Fibroblast of skin of back (primary cell): ENCODE data around the gene ENTPD6.

Experiments used
- DNase-seq: peaks from one replicate; pipeline ENCODE4 v3.0.0-alpha.2; 2013

Gene ENTPD6

DNA sequence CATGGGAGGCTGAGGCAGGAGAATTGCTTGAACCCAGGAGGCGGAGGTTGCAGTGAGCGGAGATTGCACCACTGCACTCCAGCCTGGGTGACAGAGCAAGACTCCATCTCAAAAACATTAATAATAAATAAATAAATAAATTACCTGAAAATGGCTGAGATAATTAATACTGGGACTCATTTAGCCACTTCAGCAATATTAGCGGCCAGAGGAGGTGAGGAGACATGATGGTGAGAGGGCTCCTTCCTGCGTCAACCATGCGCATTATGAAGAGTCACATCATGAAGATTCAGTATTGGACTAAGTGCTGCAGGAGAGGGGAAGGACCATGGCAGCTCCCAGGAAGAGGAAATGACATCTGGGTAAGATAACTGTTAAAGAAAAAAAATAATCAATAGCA lies 49.5 kb downstream of the ENTPD6 start:
- no peak for DNase-seq

- no peak for DNase-seq
These were observed 49.9 kb downstream of the ENTPD6 start for GRCh38 chr20:25245461-25245860.

- no peak for DNase-seq
These were observed 50.9 kb downstream of the ENTPD6 start for GRCh38 chr20:25246182-25246999.

GRCh38 chr20:25247000-25247517 lies 51.5 kb downstream of the ENTPD6 start:
- DNase-seq, result peak; percentile 81

GRCh38 chr20:25247518-25247955 lies 52.0 kb downstream of the ENTPD6 start:
- no peak for DNase-seq

DNA sequence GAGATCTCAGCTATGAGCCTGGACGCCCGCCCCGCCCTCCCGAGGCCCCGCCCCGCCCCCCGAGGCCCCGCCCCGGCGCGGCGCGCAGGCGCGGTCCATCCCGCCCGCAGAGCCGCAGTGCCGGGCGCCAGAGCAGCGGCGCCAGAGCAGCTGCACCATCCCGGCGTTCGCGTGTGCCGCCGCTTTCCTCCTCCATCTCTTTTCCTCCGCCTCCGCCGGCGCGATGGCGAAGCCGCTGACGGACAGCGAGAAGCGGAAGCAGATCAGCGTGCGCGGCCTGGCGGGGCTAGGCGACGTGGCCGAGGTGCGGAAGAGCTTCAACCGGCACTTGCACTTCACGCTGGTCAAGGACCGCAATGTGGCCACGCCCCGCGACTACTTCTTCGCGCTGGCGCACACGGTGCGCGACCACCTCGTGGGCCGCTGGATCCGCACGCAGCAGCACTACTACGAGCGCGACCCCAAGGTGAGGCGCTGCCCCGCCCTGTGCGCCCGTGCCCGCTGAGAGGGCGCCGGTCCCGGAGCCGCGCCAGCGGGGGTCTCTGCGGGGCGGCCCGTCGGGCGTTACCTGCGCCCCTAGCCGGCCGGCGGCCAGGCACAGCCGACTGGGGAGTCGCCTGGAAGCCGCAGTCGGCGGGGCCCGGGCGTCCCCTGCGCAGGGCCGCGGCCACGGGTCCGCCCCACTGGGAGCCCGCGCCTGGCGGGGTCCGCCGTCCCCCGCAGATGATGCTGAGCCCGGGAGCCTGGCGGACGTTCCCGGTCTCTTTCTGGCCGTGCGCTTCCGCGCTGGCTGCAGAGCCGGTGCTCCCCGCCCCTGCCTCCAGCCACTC lies 52.7 kb downstream of the ENTPD6 start, which contains the start of gene PYGB:
Gene PYGB (plus strand): TSS at position 130 of the 830 bp plus-strand sequence. CDS start 94 bp downstream, at position 224.
- DNase-seq, result peak; percentile 84

GRCh38 chr20:25248786-25249172 lies 53.3 kb downstream of the ENTPD6 start:
- DNase-seq, result no peak

DNA sequence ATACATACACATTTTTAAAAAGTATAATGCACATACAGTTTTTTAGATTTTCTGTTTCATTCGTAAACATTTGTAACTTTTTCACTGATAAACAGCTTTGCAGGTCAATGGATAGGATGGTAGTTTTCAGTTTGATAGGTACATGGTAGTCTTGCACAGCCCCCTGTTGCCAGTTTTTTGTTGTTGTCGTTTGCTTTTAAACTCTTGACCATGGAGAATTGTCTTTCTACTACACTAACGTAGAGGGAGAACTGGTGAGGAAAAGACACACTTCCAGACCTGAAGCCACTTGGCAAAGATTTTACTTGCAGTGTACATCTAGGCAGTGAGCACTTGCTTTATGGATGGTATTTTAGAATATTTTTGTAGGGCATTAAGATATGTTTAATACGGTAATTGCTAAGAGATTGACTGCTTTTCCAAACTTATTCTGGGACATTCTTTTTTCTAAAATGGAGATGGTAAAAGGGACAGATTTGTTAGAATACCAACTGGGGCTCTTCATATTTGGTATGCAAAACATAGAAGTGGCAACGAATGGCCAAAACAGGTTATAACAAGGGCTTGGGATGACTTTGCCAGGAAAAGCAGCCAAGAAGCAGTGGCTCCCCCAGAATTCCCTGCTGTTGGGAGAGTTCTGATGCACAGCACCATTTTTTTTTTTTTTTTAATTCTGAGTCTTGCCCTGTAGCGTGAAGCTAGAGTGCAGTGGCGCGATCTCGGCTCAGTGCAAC lies 53.9 kb downstream of the ENTPD6 start:
- peak; percentile 18 for DNase-seq

DNA sequence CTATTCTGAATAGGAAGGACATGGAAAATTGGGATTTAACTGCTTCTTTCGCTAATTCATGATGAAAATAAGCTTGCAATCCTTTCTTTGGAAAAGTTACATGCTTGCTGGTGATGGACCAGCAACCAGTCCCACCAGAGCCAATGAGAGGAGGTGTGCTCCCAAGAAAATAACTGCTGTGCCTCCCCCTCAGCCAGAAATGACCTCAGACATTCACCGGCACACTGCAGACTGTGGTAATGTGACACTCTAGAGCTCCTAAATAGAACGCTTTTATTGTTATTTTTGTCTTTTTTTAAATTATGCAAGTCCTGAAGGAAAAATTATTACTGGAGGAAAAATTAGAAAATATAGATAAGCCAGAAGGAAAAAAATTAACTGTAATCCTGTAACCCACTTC lies 55.0 kb downstream of the ENTPD6 start:
- DNase-seq, result peak; percentile 28

- DNase-seq, result no peak
These were observed 55.5 kb downstream of the ENTPD6 start for GRCh38 chr20:25251019-25251418.

DNA sequence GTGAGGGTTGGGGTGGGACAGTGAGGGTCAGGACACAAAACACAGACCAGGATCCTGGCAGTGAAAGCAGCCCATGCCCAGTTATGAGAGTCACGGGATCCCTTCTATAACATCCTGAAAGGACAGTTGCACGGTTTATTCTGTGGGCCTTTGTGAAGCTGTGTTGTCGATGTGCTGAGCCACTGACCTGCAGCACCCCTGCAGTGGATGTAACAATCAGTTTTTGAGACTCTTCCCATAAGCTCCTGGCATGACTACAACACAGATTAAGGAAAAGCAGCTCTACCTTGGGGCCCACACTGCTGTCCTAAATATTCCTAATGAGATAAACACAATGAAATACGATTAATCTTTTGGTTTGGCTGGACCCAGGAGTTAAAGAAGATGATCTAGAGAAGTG lies 56.0 kb downstream of the ENTPD6 start:
- DNase-seq, result no peak

- DNase-seq, result no peak
These were observed 56.7 kb downstream of the ENTPD6 start for GRCh38 chr20:25252230-25252651.

DNA sequence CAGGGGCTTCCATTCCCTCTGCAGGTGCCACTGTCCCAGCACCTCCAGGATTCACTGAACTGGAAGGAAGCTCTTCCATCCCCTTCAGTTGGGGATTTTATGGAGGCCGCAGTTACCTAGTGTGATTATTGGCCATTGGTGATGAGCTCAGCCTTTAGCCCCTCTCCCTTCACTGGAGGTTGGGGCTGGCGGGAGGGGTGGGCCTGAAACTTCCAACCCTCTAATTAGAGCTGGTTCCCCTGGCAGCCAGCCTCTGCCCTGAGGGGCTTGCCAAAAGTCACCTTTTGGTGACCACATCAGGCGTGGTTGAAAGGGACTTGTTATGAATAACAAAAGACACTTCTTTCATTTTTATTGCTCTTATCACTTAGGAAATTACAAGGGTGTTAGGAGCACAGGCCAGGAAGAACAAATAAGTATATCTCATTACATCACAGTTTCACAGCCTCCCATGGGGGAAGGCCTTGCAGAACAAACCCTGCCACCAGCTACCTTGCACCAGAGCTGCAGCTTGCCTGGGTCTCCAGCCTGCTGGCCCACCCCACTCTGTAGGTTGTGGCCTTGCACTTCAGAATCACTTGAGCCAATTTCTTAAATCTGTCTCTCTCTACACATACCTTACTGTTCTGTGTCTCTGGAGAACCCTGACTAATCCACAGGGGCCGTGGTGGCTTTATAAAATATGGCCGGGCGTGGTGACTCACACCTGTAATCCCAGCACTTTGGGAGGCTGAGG lies 57.3 kb downstream of the ENTPD6 start:
- no peak for DNase-seq

- no peak for DNase-seq
These were observed 58.2 kb downstream of the ENTPD6 start for GRCh38 chr20:25253606-25254275.

DNA sequence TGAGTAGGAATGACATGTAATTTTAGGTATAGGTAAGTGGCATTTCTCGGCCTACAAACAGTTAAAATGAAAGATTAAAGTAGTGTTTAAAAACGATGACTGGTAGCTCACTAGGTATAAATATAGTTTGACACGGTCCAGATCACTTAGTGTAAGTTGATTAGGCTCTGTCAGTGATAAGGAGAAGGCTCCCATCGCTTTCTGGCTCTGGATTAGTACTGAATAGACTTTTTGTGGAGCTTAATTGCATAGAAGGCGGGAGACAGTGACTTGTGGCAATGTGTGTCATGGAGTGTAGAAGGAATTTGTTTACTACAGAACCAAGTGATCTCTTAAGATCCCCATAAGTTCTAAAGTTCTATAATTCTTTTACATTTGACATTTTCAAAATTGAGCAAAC lies 59.1 kb downstream of the ENTPD6 start:
- no peak for DNase-seq

DNA sequence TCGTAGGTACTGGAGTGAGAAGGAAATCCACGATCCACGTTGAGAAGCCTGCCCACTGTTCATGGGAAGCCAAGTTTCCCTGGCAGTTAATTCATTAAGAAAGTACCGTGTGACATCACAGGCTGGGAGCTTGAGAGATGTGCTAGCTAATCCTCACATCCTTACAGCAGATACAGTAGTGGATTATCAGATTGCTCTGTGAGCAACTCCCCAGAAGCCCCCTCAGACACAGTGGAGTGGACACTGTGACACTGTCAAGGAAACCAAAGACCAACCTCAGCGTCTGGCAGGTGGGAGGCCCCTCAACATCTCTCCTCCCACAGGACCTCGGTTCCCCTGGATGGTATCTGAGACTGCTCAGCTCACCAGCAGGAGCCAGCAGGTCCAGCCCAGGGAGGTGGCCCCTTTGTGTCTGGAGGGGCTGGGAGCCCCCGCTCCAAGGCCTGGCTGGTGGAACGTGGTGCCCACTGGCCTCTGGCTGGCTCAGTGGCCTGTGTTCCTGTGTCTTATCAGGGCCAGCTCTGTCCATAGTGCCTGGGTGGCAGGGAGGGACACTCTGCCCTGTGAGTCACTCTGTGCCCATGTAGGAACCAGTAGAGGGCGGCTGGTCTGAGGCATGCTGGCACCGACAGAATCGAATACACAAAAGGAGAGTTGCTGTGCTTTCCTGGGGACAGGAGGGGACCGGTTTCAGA lies 59.6 kb downstream of the ENTPD6 start:
- no peak for DNase-seq

- DNase-seq, result no peak
These were observed 60.8 kb downstream of the ENTPD6 start for GRCh38 chr20:25256226-25256859.

DNA sequence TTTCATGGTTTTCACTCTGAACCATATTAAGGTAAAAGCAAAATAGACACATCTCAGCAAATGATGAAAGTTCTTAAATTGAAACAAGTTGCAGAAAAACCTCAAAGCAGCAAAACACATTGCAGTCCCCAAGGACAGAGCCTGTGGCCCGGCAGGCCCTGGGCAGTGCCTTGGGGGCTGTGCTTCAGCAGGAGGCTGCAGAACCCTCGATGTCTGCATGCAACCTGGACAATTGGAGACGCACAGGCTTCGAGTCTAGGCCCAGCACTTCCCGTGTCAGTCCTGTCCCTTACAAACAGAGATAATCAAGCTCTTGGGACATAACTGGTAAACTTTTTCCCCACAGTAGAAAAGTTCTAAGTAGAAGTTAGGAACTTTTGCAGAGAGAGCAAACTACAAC lies 61.6 kb downstream of the ENTPD6 start:
- DNase-seq, result no peak

DNA sequence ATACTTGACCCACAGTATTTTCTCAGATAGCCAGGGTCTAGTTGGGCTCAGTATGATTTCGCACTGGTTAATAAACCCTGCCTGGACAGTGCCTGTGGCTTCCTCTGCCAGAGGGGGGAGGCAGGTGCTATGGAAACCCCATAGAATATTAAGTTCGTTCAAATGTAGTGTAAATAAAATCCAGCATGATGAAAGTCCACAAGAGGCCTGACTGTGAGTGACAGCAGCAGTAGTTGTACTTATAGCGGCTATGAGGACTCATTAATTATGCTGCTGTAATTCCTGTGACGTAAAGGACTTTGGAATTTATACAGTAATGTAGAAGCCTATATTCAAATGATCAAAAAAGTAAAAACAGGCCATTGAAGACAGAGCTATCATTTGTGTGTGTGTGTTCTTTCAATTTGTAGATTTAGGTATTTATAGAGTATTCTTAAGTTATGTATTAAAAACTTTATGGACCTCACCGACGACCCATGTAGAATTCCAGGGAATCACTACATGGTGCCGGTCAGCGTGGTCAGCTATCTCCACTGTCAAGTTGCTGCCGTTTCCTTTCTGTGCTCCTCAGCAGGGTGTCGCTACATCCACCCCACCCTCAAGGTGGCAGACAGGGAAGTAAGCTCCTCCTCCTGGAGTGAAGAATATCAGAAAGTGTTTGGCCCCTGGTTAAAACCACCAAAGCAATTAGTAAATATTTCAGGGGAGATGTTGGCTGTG lies 62.4 kb downstream of the ENTPD6 start:
- no peak for DNase-seq

- DNase-seq, result no peak
These were observed 62.9 kb downstream of the ENTPD6 start for GRCh38 chr20:25258476-25258805.
